Activated naive CD4-positive, alpha-beta T cell treated with anti-CD3 and anti-CD28 coated beads, Interleukin-2, amount 50 U/mL, for 16 hours (primary cell): ENCODE results near the gene HTR3B.

ENCODE experiments used
- DNase-seq: peaks from one replicate; pipeline ENCODE4 v3.0.0-alpha.2; 2020

The HTR3B gene

DNA sequence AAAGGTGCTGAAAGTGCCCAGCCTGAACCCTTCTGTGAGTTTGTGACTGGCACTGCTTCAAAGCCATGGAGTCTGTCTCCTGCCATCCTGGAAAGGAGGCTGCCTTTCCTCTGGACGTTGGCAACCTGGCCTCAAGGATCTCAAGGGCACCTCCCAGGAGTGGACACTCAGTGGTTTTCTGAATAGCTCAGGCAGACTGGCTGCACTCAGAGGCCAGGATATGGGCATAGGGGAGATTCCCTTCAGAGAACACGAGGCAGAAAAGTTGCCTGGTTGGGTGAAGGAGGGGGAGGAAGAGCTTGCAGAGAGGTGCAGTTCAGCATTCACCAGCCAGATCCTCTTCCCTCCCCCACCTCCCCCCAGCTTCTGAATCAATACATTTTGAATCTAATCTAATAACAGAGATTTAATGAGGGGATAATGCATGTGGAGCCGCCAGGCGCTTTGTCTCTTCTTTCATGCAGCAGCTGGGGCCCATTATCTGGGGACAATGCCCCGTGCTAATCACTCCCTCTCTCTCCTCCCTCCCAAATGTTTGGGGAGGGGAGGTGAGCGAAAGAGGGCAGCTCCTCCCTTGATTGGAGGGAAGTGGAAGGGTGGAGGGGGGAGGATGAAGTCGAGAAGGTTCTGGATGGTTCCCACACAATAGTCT is 88.0 kb downstream of the HTR3B start:
- no peak for DNase-seq

GRCh38 chr11:113994077-113994954 is 89.7 kb downstream of the HTR3B start:
- DNase-seq, result peak; percentile 28
